Measurements from ENCODE around the gene TBC1D4.
"Not testable (repeated sequence)": the region's sequence is repeated elsewhere in the genome, so short reads cannot be mapped to it uniquely, and the experiment has no call there.

TBC1D4 gene

DNA sequence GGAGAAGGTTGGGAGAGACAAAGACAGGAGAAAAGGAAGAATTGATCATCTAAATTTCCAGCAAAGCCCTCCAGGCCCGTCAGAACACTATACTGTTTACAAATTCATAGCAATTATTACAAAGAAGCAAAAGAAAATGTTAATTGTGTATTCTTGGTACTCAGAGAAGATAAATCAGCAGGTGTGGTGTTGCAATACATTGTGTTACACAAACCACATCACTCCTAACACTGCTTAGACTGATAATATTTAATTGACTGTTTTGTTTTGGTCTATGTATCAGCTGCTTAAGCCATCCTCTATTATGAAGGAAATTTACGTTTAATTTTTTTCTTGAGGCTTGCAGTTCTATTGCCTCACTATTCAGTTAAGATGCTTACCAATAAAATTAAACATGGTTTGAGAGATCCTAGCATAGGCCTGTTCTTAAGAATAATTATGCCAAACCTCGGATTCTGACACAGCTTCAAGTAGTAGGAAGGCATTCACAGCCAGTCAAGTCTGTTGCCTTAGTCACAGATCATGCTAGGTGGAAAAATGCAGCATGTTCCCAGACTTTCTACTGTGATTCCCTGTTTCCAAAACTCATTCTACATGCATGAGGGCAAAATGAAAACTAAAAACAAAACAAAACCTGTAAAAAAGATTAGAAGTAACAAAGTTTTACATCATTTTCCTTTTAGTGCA, 129.2 kb downstream of the TBC1D4 start:
- no peak for DNase-seq (ENCODE audit: low read depth)
- H3K4me3 ChIP-seq (ENCODE audit: low read depth, low read length): no peak overlapping the region
- TF ChIP-seq, protein P1, sequence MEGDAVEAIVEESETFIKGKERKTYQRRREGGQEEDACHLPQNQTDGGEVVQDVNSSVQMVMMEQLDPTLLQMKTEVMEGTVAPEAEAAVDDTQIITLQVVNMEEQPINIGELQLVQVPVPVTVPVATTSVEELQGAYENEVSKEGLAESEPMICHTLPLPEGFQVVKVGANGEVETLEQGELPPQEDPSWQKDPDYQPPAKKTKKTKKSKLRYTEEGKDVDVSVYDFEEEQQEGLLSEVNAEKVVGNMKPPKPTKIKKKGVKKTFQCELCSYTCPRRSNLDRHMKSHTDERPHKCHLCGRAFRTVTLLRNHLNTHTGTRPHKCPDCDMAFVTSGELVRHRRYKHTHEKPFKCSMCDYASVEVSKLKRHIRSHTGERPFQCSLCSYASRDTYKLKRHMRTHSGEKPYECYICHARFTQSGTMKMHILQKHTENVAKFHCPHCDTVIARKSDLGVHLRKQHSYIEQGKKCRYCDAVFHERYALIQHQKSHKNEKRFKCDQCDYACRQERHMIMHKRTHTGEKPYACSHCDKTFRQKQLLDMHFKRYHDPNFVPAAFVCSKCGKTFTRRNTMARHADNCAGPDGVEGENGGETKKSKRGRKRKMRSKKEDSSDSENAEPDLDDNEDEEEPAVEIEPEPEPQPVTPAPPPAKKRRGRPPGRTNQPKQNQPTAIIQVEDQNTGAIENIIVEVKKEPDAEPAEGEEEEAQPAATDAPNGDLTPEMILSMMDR (IDR thresholded peaks at IDR 0.05; ENCODE audit: control insufficient read depth, extremely low read depth, insufficient read depth): no peak

DNA sequence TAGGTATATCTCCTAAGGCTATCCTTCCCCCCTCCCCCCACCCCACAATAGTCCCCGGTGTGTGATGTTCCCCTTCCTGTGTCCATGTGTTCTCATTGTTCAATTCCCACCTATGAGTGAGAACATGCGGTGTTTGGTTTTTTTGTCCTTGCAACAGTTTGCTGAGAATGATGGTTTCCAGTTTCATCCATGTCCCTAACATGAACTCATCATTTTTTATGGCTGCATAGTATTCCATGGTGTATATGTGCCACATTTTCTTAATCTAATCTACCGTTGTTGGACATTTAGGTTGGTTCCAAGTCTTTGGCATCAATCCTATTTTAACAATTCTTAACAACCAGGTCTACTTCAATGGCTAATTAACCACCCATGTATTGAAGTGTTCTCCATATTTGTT, 130.4 kb downstream of the TBC1D4 start:
- not testable (repeated sequence) for DNase-seq (ENCODE audit: low read depth); H3K4me3 ChIP-seq (ENCODE audit: low read depth, low read length)

DNA sequence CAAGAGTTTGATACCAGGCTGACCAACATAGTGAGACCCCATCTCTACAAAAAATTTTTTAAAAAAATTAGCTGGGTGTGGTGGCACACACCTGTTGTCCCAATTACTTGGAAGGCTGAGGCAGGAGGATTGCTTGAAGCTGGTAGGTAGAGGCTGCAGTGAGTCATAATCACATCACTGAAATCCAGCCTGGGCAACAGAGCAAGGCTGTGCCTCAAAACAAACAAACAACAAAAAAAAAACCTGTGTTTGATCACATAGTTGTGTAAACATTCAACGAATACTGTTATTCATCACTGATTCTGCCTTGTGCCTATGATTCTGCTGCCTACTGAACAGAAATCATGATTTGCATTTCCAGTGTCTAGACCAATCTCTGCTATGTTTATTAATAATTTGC, 134.0 kb downstream of the TBC1D4 start:
- TF ChIP-seq, protein P1 (IDR thresholded peaks at IDR 0.05; ENCODE audit: control insufficient read depth, extremely low read depth, insufficient read depth): no peak
- no peak for DNase-seq (ENCODE audit: low read depth)
- H3K4me3 ChIP-seq (ENCODE audit: low read depth, low read length): no peak overlapping the region

DNA sequence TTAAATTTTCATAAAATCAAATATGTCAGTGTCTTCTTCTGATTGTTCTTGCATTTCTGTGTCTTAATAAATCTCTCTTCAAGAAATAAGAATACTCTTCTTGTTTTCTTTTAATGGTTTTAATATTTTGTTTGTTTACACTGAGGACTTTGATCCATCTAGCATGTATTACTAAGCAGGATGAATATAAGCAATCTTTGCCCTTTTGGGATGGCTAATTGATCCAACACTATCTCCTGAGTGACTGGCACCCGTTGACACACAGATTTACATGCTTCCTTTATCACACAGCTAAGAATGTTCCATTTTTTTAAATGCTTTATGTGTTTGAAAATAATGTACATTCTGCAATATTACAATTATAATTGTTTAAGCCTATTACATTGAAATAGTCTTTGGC, 134.5 kb downstream of the TBC1D4 start:
- H3K4me3 ChIP-seq (ENCODE audit: low read depth, low read length): no peak overlapping the region
- TF ChIP-seq, protein P1 (IDR thresholded peaks at IDR 0.05; ENCODE audit: control insufficient read depth, extremely low read depth, insufficient read depth): no peak
- no peak for DNase-seq (ENCODE audit: low read depth)

DNA sequence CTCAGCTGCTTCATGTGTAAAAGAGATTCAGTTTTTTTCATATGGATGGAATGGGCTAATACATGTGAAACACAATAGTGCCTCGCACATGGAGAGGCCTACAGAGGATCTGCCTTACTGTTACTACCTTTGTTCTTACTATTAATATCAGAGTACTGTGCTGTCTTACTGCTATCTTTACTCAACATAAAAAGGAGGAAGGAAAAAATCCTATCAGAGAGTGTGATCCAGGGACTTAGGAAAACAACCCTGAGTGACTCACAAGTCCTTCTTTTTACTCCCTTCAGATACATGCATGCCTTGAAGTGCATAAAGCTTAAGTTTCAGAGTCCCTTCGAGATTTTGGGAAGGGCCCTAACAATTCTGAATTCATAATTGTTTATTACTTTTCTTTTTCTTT, 136.8 kb downstream of the TBC1D4 start:
- TF ChIP-seq, protein P1 (IDR thresholded peaks at IDR 0.05; ENCODE audit: control insufficient read depth, extremely low read depth, insufficient read depth): no peak
- H3K4me3 ChIP-seq (ENCODE audit: low read depth, low read length): no peak overlapping the region
- no peak for DNase-seq (ENCODE audit: low read depth)

DNA sequence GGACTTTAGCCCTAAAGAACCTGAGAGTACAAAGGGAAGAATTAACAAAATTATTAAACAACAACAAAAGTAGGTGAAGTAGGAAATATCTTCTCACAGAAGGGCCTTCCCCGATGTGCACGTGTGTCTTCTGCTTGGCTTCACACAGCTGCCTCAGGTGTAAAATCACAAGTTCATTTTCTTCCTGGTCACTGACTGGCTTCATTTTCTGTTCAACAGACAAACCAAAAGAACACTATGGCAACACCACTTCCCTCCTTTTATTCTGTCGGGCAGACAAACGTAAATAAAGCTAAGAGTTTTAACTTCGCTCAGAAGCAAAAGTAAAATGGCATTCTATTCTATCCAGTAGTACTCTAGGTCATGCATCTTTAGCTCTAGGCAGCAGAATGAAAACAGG, 140.9 kb downstream of the TBC1D4 start:
- no peak overlapping the region for H3K4me3 ChIP-seq (ENCODE audit: low read depth, low read length)
- TF ChIP-seq, protein P1 (IDR thresholded peaks at IDR 0.05; ENCODE audit: control insufficient read depth, extremely low read depth, insufficient read depth): no peak
- no peak for DNase-seq (ENCODE audit: low read depth)

DNA sequence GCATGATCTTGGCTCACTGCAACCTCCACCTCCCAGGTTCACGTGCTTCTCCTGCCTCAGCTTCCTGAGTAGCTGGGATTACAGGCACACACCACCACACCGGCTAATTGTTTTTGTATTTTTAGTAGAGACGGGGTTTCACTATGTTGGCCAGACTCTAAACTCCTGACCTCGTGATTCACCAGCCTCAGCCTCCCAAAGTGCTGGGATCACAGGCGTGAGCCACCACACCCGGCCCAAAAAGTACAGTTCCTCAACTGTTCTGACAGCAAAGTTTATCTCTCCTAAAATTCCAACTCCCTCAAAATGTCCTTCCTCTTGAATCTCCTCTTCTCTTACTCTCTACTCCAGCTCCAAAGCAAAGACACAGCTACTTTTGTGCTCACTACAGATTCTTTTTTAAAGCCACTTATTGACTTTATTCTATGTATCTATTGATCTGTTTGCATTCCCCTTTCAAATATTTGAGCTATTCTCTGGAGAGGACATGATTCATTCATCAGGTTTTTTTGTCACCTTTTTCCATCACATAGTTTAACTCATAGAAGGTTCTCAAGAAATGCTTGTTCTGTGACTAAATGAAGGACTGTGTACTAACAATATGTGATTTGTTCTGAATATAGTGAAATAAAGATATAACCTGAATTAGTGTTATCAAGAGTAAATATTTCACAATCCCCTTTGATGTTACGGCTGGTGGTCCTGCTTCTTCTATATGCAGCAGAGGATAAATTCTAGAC, 142.2 kb downstream of the TBC1D4 start:
- TF ChIP-seq, protein P1 (IDR thresholded peaks at IDR 0.05; ENCODE audit: control insufficient read depth, extremely low read depth, insufficient read depth): no peak
- H3K4me3 ChIP-seq (ENCODE audit: low read depth, low read length): no peak overlapping the region
- DNase-seq (ENCODE audit: low read depth): no peak

Measured in LNCaP clone FGC (cell line).